Left ventricle myocardium inferior (tissue), 1 donor: ENCODE data around the gene TMC1. TPM values are rescaled to one million over a fixed set of nuclear protein-coding genes. Genes with fewer than 3 reads are reported as not detected.
"Not testable (repeated sequence)": the region's sequence is repeated elsewhere in the genome, so short reads cannot be mapped to it uniquely, and the experiment has no call there.

Source experiments
- DNase-seq: peaks from one replicate; pipeline ENCODE4 v3.0.0-alpha.2; 2020
- H3K27ac ChIP-seq: fragments of 200-600 bp; replicated peaks from 2 replicates; pipeline ENCODE4 v1.8.0; 2021
- H3K27me3 ChIP-seq: fragments of 200-600 bp; 2 replicates; pipeline ENCODE4 v1.8.0; 2021; ENCODE audit warnings: low read depth
- H3K36me3 ChIP-seq: fragments of 200-600 bp; 2 replicates; pipeline ENCODE4 v1.8.0; 2021
- H3K4me1 ChIP-seq: fragments of 200-600 bp; 2 replicates; pipeline ENCODE4 v1.8.0; 2021
- H3K4me3 ChIP-seq: fragments of 200-600 bp; 2 replicates; pipeline ENCODE4 v1.8.0; 2021; ENCODE audit warnings: mild to moderate bottlenecking, moderate library complexity
- H3K9me3 ChIP-seq: fragments of 200-600 bp; replicated peaks from 2 replicates; pipeline ENCODE4 v1.8.0; 2021
- intact Hi-C: fragments of 100-400 bp; cut with micrococcal nuclease; formaldehyde crosslinking; loops from one replicate; pipeline ENCODE4 v1.11.0; 2022
- total RNA-seq: library from RNA; stranded (reverse); fragmentation: NEBNext Ultra II Directional; extraction: Animal tissue kit (Norgen Biotek cat#: 25700); gene quantifications from one replicate; pipeline ENCODE4 v1.2.1, GENCODE V29; 2021
- TF ChIP-seq, protein P1 (sequence below): fragments of 200-600 bp; IDR thresholded peaks from 2 replicates; pipeline ENCODE4 v1.8.0; 2021; ENCODE audit warnings: antibody characterized with exemption, mild to moderate bottlenecking, borderline replicate concordance
- donor health status: DM: no; HTN: yes; CAD: no; lungs with severe emphysema.

TMC1 gene
- total RNA-seq, 1 donor from 2014 or later = 0.25 TPM

DNA sequence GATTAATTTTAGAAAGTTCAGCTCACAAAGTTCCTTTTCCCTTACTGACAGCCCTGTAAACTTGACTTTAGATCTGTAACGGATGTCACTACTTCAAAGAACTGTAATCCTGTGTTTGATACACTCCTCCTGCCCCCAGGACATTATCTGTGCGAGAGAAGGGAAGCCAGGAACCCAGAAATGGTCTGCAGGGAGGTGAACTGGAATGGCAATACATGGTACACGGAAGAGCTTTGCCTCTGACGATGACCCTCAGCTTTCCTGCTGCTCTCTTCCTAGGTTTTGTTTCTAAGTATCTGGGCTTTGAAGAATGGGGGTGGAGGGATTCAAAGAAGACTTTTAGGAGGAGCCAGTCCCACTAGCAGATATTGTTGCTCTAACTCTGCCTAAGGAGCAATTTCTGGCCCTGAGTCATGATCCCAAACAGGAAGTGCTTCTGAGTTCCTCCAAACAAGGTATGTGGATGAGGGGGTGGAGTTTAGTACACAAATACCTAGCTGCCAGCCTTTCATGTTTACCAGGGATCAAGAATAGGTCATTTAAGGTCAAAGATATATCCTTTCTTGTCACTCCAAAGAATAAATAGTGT, 43.4 kb upstream of the TMC1 start:
- Histone ChIP-seq H3K4me1 (peaks cover 15% of the 10 kb centered on the region), H3K9me3 (no peaks in the 10 kb centered on the region), H3K27me3 (no peaks in the 10 kb centered on the region), H3K27ac (peak overlapping the region; percentile 60), H3K36me3 (no peaks in the 10 kb centered on the region), H3K4me3 (no peak overlapping the region)
- no peak for DNase-seq
- intact Hi-C loops = no loop called here
- TF ChIP-seq, protein P1, sequence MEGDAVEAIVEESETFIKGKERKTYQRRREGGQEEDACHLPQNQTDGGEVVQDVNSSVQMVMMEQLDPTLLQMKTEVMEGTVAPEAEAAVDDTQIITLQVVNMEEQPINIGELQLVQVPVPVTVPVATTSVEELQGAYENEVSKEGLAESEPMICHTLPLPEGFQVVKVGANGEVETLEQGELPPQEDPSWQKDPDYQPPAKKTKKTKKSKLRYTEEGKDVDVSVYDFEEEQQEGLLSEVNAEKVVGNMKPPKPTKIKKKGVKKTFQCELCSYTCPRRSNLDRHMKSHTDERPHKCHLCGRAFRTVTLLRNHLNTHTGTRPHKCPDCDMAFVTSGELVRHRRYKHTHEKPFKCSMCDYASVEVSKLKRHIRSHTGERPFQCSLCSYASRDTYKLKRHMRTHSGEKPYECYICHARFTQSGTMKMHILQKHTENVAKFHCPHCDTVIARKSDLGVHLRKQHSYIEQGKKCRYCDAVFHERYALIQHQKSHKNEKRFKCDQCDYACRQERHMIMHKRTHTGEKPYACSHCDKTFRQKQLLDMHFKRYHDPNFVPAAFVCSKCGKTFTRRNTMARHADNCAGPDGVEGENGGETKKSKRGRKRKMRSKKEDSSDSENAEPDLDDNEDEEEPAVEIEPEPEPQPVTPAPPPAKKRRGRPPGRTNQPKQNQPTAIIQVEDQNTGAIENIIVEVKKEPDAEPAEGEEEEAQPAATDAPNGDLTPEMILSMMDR = no peak

DNA sequence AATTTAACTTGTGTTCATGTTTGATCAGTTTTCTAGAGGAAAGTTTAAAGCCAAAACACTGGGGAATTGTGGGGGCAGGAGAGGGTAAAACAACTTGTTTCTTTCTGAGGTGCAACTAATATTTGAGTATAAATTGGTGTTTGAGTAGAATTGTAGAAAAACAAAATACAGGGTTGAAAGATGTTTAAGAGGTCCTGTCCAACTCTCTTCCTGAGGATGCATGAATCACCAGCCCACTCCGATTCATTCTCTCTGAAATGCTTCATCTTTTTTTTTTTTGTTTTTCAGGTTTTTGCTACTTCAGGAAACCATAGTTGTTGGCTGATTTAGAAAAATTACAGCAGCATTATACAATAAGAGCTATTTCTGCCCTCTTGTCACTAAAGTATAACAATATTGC, 42.4 kb upstream of the TMC1 start:
- TF ChIP-seq, protein P1 = no peak
- no peak for DNase-seq
- H3K4me1 ChIP-seq = peaks cover 15% of the 10 kb centered on the region
- no peaks in the 10 kb centered on the region for H3K9me3 ChIP-seq
- no peaks in the 10 kb centered on the region for H3K27me3 ChIP-seq
- intact Hi-C loops = no loop called here
- peak overlapping the region; percentile 60 for H3K27ac ChIP-seq
- peak overlapping the region; percentile 36 for H3K4me3 ChIP-seq
- H3K36me3 ChIP-seq = no peaks in the 10 kb centered on the region

DNA sequence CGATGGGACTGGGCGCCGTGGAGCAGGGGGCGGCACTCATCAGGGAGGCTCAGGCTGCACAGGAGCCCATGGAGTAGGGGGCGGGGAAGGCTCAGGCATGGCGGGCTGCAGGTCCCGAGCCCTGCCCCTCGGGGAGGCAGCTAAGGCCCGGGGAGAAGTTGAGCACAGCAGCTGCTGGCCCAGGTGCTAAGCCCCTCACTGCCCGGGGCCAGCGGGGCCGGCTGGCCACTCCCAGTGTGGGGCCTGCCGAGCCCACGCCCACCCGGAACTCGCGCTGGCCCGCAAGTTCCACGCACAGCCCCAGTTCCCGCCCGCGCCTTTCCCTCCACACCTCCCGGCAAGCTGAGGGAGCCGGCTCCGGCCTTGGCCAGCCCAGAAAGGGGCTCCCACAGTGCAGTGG, 41.1 kb upstream of the TMC1 start:
- H3K36me3 ChIP-seq, H3K27ac ChIP-seq, H3K27me3 ChIP-seq, H3K4me3 ChIP-seq, intact Hi-C loops, DNase-seq, H3K9me3 ChIP-seq: not testable (repeated sequence)
- peaks cover 15% of the 10 kb centered on the region for H3K4me1 ChIP-seq

DNA sequence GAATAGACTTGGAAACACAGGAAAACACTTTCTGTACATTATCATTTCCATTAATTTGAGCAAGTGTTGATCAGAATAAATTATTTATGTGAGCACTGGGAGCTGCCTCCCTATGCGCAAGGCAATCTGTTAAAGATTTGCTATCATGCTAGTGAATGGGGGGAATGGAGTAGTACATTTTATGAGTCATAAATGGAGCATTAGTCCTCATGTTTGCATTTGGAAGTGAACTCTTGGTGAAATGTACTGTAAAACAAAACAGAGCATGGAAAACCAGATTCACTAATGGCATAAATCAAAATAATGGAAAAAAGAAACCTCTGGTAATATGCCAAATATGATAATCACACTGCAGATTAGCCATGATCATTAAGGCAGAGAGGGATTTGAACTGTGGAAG, 40.5 kb upstream of the TMC1 start:
- no peak for DNase-seq
- TF ChIP-seq, protein P1 = no peak
- intact Hi-C loops = no loop called here

DNA sequence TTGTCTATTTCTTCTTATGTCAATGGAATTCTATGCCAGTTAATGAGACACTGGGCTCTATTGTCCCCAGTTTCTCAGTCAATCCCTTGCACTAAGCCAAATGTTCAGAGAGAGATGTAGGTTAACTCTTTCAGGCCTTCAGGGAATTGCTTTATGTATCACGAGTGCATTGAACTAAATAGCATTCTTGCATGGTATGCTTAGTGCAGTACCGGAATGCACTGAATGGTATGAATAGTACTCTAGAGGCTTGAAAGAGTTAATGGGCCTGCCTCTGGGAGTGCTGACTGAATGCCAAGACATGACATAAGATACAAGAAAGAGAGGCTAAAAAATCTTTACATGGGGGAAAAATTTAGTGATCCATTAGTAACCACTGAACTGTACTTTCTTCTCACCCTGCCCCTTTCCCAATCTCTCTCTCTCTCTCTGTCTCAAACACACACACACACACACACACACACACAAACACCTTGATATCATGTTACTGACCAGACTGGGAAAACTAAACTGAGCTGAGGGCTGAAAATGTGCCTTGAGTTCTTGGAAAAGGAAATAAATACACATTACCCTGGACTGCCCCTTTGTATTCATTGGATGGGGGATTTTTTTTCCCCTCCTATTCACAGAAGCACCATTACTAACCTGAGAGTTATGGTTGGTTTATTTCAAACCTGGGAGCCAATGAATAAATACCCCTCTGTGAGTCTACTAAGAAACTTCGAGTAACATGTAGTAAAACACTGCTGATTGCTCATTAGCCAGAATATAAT, 35.4 kb upstream of the TMC1 start:
- Histone ChIP-seq H3K9me3 (no peaks in the 10 kb centered on the region), H3K4me1 (no peaks in the 10 kb centered on the region), H3K4me3 (no peak overlapping the region), H3K27me3 (peaks cover 3% of the 10 kb centered on the region), H3K36me3 (no peaks in the 10 kb centered on the region), H3K27ac (no peak overlapping the region)
- TF ChIP-seq, protein P1 = no peak
- no peak for DNase-seq
- intact Hi-C loops = no loop called here

More for the DNA sequence above, 40.5 kb upstream of the TMC1 start:
- Histone ChIP-seq H3K36me3 (no peaks in the 10 kb centered on the region), H3K4me3 (no peak overlapping the region), H3K4me1 (peaks cover 15% of the 10 kb centered on the region), H3K9me3 (no peaks in the 10 kb centered on the region), H3K27me3 (no peaks in the 10 kb centered on the region), H3K27ac (no peak overlapping the region)

DNA sequence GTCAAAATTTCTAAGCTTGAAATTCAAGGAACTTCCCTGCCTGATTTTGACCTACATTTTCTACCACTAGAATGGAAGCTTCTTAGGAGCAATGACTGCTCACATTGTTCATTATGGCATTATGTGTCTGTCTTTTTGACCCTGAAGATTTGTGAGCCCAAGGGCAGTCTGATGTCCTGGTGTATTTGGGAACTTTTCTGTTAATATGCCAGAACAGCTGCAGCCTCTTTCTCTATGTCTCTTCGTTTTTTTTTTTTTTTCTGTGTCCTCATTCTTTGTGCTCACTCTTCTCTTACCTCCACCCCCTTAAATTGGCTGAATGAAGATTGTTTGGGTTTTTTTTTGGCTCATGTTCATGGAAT, 34.8 kb upstream of the TMC1 start:
- no peak for DNase-seq
- Histone ChIP-seq H3K9me3 (no peaks in the 10 kb centered on the region), H3K4me1 (no peaks in the 10 kb centered on the region), H3K4me3 (no peak overlapping the region), H3K27me3 (peaks cover 3% of the 10 kb centered on the region), H3K27ac (no peak overlapping the region), H3K36me3 (no peaks in the 10 kb centered on the region)
- TF ChIP-seq, protein P1 = no peak
- intact Hi-C loops = no loop called here

DNA sequence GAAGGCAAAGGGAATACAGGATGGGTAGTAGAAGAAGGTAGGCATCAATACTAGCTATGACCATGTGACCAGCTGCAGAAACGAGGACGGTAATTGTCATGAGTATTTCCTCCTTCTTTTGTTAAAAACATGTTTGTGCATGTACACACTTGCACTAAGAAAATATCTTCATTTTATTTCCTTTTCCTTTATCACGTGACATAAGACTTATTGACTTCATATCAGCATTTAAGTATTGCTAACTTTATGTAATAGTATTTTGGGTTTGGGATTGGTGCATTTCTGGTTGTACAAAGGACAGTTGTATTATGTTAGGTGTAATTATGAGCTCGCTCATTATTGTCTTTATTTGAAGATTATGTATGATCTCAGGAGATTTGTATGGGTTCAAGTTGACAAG, 33.7 kb upstream of the TMC1 start:
- H3K27ac ChIP-seq, H3K4me1 ChIP-seq, DNase-seq, H3K27me3 ChIP-seq, H3K4me3 ChIP-seq, H3K9me3 ChIP-seq, intact Hi-C loops, H3K36me3 ChIP-seq: not testable (repeated sequence)
